Liver (tissue), 9 donors: Measurements from ENCODE around the gene PIGT. TPM values are rescaled to one million over a fixed set of nuclear protein-coding genes. Genes with fewer than 3 reads are reported as not detected.

Experiments used
- DNase-seq: peaks from one replicate; pipeline ENCODE4 v3.0.0-alpha.2; 2017; ENCODE audit warnings: low spot score
- H3K27ac ChIP-seq, 2 donors: one replicate each; pipeline ENCODE4 v1.7.0; 2013; ENCODE audit warnings: inconsistent platforms in 2 of 2, low read length in 2 of 2, control low read depth in 1 of 2, low read depth in 1 of 2, mild to moderate bottlenecking in 1 of 2
- H3K27me3 ChIP-seq, 4 donors: one replicate each; pipeline versions ENCODE4 v1.6.1 to v1.7.0; 2013; ENCODE audit warnings: low read length in 3 of 4, inconsistent platforms in 1 of 4, mild to moderate bottlenecking in 1 of 4, moderate library complexity in 1 of 4; ENCODE audit not compliant: control insufficient read depth in 4 of 4, insufficient read depth in 4 of 4
- H3K36me3 ChIP-seq, 4 donors: one replicate each; pipeline versions ENCODE4 v1.6.1 to v1.7.0; 2013; ENCODE audit warnings: low read length in 3 of 4, mild to moderate bottlenecking in 3 of 4, low read depth in 1 of 4, moderate library complexity in 1 of 4; ENCODE audit not compliant: control insufficient read depth in 4 of 4, insufficient read depth in 3 of 4
- H3K4me1 ChIP-seq, 4 donors: one replicate each; pipeline versions ENCODE4 v1.6.1 to v1.7.0; 2013; ENCODE audit warnings: low read length in 3 of 4, mild to moderate bottlenecking in 3 of 4, moderate library complexity in 1 of 4; ENCODE audit not compliant: control insufficient read depth in 4 of 4, insufficient read depth in 4 of 4
- H3K4me3 ChIP-seq, 3 donors: one replicate each; pipeline versions ENCODE4 v1.6.1 to v1.7.0; 2013; ENCODE audit warnings: low read length in 3 of 3, control low read depth in 1 of 3, low read depth in 1 of 3, mild to moderate bottlenecking in 1 of 3
- H3K9ac ChIP-seq, 2 donors: one replicate each; pipeline ENCODE4 v1.7.0; 2013; ENCODE audit warnings: low read length in 2 of 2, mild to moderate bottlenecking in 2 of 2, moderate library complexity in 2 of 2, control low read depth in 1 of 2, low read depth in 1 of 2
- H3K9me3 ChIP-seq, 4 donors: one replicate each; pipeline versions ENCODE4 v1.6.1 to v1.7.0; 2013; ENCODE audit warnings: low read length in 3 of 4; ENCODE audit not compliant: control insufficient read depth in 4 of 4
- EGR1 ChIP-seq, 2 donors: IDR thresholded peaks; 2 replicates each; pipeline ENCODE4 v1.6.1; 2016 to 2018; ENCODE audit warnings: antibody characterized with exemption in 2 of 2, low read depth in 2 of 2
- FOXA1 ChIP-seq: IDR thresholded peaks from 2 replicates; pipeline ENCODE4 v1.6.1; 2016; ENCODE audit warnings: antibody characterized with exemption
- FOXA2 ChIP-seq: IDR thresholded peaks from 2 replicates; pipeline ENCODE4 v1.6.1; 2016; ENCODE audit warnings: antibody characterized with exemption
- GABPA ChIP-seq, 2 donors: IDR thresholded peaks in 1 of 2; conservative IDR thresholded peaks in 1 of 2; 2 replicates each; pipeline ENCODE4 v1.6.1; 2016; ENCODE audit warnings: antibody characterized with exemption in 2 of 2, mild to moderate bottlenecking in 1 of 2, moderate library complexity in 1 of 2
- HNF4A ChIP-seq, 2 donors: conservative IDR thresholded peaks; 2 replicates each; pipeline ENCODE4 v1.6.1; 2016; ENCODE audit warnings: antibody characterized with exemption in 2 of 2, mild to moderate bottlenecking in 2 of 2
- JUND ChIP-seq, 2 donors: IDR thresholded peaks; 2 replicates each; pipeline ENCODE4 v1.6.1; 2016; ENCODE audit warnings: antibody characterized with exemption in 2 of 2
- NR2F2 ChIP-seq: IDR thresholded peaks from 2 replicates; pipeline ENCODE4 v1.6.1; 2016; ENCODE audit warnings: antibody characterized with exemption
- RXRA ChIP-seq, 2 donors: IDR thresholded peaks; 2 replicates each; pipeline ENCODE4 v1.6.1; 2017 to 2018; ENCODE audit warnings: antibody characterized with exemption in 2 of 2, mild to moderate bottlenecking in 1 of 2
- SP1 ChIP-seq: IDR thresholded peaks from 2 replicates; pipeline ENCODE4 v1.6.1; 2018; ENCODE audit warnings: antibody characterized with exemption, mild to moderate bottlenecking
- TAF1 ChIP-seq: conservative IDR thresholded peaks from 2 replicates; pipeline ENCODE4 v1.6.1; 2016; ENCODE audit warnings: antibody characterized with exemption, mild to moderate bottlenecking
- WGBS: extraction: QIAGEN DNeasy Blood & Tissue Kit; methylation state at CpG from one replicate; pipeline ENCODE4 v1.1.7; 2013; 5-methylcytosine and 5-hydroxymethylcytosine counted together
- polyA plus RNA-seq, 2 donors: library from polyadenylated mRNA; stranded (reverse) in 1 of 2; unstranded in 1 of 2; fragments of 200-250 nt in 1 of 2; fragments of >200 nt in 1 of 2; fragmentation: Nextera tagmentation in 1 of 2; extraction: Ambion mirVana in 1 of 2; gene quantifications; one replicate each; pipeline versions ENCODE4 v1.2.1 to v1.2.3, GENCODE V29; 2013 to 2015
- total RNA-seq, 2 donors: library from RNA; depleted of rRNA; stranded (reverse); fragments of >200 nt; gene quantifications; one replicate each; pipeline ENCODE4 v1.2.3, GENCODE V29; 2014
- TF ChIP-seq, protein P1 (sequence below): IDR thresholded peaks from 2 replicates; pipeline ENCODE4 v1.6.1; 2016; ENCODE audit warnings: antibody characterized with exemption, mild to moderate bottlenecking
- TF ChIP-seq, protein P2 (sequence below): IDR thresholded peaks from 2 replicates; pipeline ENCODE4 v1.6.1; 2016; ENCODE audit warnings: antibody characterized with exemption
- TF ChIP-seq, protein P3 (sequence below): IDR thresholded peaks from 2 replicates; pipeline ENCODE4 v1.6.1; 2016; ENCODE audit warnings: antibody characterized with exemption
- donor health status: healthy.
- donor health status: healthy.
- donor health status: healthy.
- donor health status: healthy.
- donor health status: healthy.

PIGT gene
- total and polyA plus RNA-seq, 4 donors = 14.4 to 64.5 (median 34.1) TPM

DNA sequence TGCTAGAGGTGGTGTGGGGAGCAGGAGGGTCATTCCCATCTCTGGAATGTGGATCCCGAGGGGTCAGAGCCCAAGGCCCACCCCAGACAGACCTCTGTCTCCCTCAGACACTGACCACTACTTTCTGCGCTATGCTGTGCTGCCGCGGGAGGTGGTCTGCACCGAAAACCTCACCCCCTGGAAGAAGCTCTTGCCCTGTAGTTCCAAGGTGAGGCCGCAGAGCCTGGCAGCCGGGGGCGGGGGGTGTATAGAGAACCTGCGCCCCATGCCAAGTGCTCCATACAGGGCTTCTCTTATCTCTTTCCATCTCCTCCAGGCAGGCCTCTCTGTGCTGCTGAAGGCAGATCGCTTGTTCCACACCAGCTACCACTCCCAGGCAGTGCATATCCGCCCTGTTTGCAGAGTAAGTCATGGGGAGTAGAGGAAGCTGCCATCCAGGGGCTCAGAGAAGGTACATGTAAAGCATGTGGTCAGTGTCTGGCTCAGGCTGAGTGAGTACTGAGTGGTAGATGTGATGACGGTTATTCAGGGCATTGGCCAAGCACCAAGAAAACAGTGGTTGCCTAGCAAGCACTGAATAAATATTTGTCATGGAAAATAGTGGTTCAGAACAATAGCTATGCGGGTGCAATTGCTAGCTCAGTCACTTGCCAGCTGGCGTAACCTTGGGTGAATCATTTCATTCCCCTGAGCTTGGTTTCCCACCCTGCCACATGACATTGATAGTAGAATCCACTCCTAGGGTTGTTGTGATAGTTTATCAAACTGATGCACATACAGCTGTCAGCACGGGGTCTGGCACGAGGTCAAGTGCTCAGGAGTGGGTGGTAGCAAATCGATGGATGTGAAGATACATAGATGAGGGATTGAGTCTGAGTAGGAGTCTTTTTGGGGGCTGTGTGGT, 3.5 kb downstream of the PIGT start:
- H3K4me3 ChIP-seq = no peak overlapping the region
- no peak overlapping the region for H3K9ac ChIP-seq
- H3K27me3 ChIP-seq = no peaks in the 10 kb centered on the region
- 76% methylated on average over 17 of the region's 17 CpGs for WGBS
- H3K9me3 ChIP-seq = no peaks in the 10 kb centered on the region
- H3K36me3 ChIP-seq = peaks cover 16 to 41% (median 27%) of the 10 kb centered on the region in 4 donors
- TF ChIP-seq RXRA (IDR thresholded peaks at IDR 0.05) (peak in 1 of 2 donors; percentile 68), GABPA (IDR thresholded peaks at IDR 0.05 in 1 of 2, conservative IDR thresholded peaks at IDR 0.05 in 1 of 2) (peak in 1 of 2 donors; percentile 41), TAF1 (no peak), FOXA2 (peak; percentile 74), SP1 (peak; percentile 38), JUND (IDR thresholded peaks at IDR 0.05) (peak; percentile 46 to 93), HNF4A (conservative IDR thresholded peaks at IDR 0.05) (peak in 1 of 2 donors; percentile 46), EGR1 (IDR thresholded peaks at IDR 0.05; ENCODE audit: low read depth in 2 of 2) (peak in 1 of 2 donors; percentile 86), NR2F2 (no peak)
- TF ChIP-seq, protein P1, sequence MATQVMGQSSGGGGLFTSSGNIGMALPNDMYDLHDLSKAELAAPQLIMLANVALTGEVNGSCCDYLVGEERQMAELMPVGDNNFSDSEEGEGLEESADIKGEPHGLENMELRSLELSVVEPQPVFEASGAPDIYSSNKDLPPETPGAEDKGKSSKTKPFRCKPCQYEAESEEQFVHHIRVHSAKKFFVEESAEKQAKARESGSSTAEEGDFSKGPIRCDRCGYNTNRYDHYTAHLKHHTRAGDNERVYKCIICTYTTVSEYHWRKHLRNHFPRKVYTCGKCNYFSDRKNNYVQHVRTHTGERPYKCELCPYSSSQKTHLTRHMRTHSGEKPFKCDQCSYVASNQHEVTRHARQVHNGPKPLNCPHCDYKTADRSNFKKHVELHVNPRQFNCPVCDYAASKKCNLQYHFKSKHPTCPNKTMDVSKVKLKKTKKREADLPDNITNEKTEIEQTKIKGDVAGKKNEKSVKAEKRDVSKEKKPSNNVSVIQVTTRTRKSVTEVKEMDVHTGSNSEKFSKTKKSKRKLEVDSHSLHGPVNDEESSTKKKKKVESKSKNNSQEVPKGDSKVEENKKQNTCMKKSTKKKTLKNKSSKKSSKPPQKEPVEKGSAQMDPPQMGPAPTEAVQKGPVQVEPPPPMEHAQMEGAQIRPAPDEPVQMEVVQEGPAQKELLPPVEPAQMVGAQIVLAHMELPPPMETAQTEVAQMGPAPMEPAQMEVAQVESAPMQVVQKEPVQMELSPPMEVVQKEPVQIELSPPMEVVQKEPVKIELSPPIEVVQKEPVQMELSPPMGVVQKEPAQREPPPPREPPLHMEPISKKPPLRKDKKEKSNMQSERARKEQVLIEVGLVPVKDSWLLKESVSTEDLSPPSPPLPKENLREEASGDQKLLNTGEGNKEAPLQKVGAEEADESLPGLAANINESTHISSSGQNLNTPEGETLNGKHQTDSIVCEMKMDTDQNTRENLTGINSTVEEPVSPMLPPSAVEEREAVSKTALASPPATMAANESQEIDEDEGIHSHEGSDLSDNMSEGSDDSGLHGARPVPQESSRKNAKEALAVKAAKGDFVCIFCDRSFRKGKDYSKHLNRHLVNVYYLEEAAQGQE = peak; percentile 32
- TF ChIP-seq, protein P2, sequence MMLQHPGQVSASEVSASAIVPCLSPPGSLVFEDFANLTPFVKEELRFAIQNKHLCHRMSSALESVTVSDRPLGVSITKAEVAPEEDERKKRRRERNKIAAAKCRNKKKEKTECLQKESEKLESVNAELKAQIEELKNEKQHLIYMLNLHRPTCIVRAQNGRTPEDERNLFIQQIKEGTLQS = no peak
- H3K4me1 ChIP-seq = peaks cover 7 to 23% (median 12%) of the 10 kb centered on the region in 4 donors
- no peak for DNase-seq
- H3K27ac ChIP-seq = no peak overlapping the region

DNA sequence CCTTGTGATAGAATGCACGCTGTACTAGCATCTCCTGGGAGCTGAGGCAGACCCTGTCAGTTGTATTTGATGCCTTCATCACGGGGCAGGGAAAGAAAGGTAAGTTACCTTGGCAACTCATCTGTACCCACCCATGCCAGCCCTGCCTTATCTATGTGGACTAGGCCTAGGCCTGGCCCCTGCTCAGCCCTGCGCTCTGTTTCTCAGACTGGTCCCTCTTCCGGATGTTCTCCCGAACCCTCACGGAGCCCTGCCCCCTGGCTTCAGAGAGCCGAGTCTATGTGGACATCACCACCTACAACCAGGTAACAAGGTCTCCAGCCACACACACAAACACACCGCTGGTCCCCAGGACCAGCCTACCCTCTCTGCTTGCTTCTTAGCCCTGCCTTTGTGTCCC, 4.2 kb downstream of the PIGT start:
- H3K27ac ChIP-seq = no peak overlapping the region
- H3K27me3 ChIP-seq = no peaks in the 10 kb centered on the region
- no peak for DNase-seq
- no peak overlapping the region for H3K9ac ChIP-seq
- TF ChIP-seq, protein P1 = no peak
- TF ChIP-seq FOXA1 (no peak), JUND (IDR thresholded peaks at IDR 0.05) (no peak), HNF4A (conservative IDR thresholded peaks at IDR 0.05) (no peak), FOXA2 (no peak), SP1 (no peak)
- TF ChIP-seq, protein P2 = no peak
- TF ChIP-seq, protein P3, sequence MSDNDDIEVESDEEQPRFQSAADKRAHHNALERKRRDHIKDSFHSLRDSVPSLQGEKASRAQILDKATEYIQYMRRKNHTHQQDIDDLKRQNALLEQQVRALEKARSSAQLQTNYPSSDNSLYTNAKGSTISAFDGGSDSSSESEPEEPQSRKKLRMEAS = no peak
- peaks cover 16 to 47% (median 31%) of the 10 kb centered on the region in 4 donors for H3K36me3 ChIP-seq
- peaks cover 7 to 23% (median 12%) of the 10 kb centered on the region in 4 donors for H3K4me1 ChIP-seq
- H3K9me3 ChIP-seq = no peaks in the 10 kb centered on the region
- H3K4me3 ChIP-seq = no peak overlapping the region
- 96% methylated on average over 8 of the region's 8 CpGs for WGBS
